ENCODE data around the gene RGS17. TPM values are rescaled to one million over a fixed set of nuclear protein-coding genes. Genes with fewer than 3 reads are reported as not detected.

RGS17 gene
- total and polyA plus RNA-seq, 2 of the 13 experiments (the other 11 are each of a cell fraction or from before 2014, with no cell fraction given) = 0.04 TPM; not detected in 1

DNA sequence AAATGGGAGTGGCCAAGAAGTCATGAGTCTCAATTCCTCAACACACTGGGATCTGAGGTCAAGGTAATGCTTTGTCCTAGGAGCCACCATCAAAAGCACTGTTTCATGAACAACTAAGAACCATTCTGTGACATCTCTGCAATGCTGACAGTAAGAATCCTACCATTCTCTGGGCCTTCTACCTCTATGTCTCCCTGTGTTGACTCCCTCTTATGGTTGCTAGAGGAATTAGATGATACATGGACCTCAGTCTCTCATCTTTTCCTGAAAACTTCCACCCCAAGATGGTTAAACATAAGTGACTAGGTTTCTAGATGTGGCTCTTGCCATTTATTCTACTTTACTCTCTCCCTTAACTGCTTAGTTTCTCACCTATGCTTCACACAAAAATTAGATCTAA is 137.7 kb downstream of the RGS17 start:
- H3K79me2 ChIP-seq (ENCODE audit: insufficient read depth, low read length) = peaks cover 52% of the 10 kb centered on the region
- CTCF ChIA-PET (ENCODE audit: low intra/inter-chr PET ratio, low total read pairs) = interaction anchor here (1.2 kb wide), 1 partner anchor 39 kb away, joined by 3 read pairs; no protein-coding TSS in a partner anchor

More for the DNA sequence above, 137.7 kb downstream of the RGS17 start:
- TF ChIP-seq IRX3 (CRISPR knock-in tag; IDR thresholded peaks at IDR 0.05; ENCODE audit: borderline replicate concordance, low read depth) (no peak), SYNCRIP (IDR thresholded peaks at IDR 0.05; ENCODE audit: insufficient read depth, low read depth, low read length) (no peak), PTBP1 (IDR thresholded peaks at IDR 0.05; ENCODE audit: low read depth, low read length, poor library complexity, severe bottlenecking) (no peak), ZNF263 (CRISPR knock-in tag; IDR thresholded peaks at IDR 0.05) (no peak), MAZ (IDR thresholded peaks at IDR 0.05; ENCODE audit: borderline replicate concordance, low read depth, low read length) (no peak), MAZ (CRISPR knock-in tag; IDR thresholded peaks at IDR 0.05; ENCODE audit: low read depth) (no peak), RBM22 (optimal IDR thresholded peaks at IDR 0.05; ENCODE audit: low read length) (peak; percentile 36), ARNT2 (CRISPR knock-in tag; IDR thresholded peaks at IDR 0.05; ENCODE audit: low read depth) (0 out of 2 replicates have a peak, but pooled peaks have one; percentile 26), GLI4 (CRISPR knock-in tag; IDR thresholded peaks at IDR 0.05; ENCODE audit: borderline replicate concordance) (no peak), ZFP82 (CRISPR knock-in tag; IDR thresholded peaks at IDR 0.05; ENCODE audit: borderline replicate concordance) (no peak), TAF15 (IDR thresholded peaks at IDR 0.05; ENCODE audit: low read depth, low read length, poor library complexity, severe bottlenecking) (no peak), ZNF143 (CRISPR knock-in tag; IDR thresholded peaks at IDR 0.05) (no peak)
- TF ChIP-seq, protein P1, sequence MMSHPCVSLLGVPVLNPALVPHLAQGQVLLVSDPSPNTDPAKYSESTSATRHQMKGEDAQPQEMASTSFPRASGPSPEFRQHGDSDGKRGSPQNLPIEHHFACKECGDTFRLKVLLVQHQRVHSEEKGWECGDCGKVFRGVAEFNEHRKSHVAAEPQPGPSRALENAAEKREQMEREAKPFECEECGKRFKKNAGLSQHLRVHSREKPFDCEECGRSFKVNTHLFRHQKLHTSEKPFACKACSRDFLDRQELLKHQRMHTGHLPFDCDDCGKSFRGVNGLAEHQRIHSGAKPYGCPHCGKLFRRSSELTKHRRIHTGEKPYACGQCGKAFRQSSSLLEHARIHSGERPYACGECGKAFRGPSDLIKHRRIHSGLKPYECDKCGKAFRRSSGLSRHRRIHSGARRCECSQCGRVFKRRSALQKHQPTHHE (CRISPR knock-in tag; IDR thresholded peaks at IDR 0.05; ENCODE audit: borderline replicate concordance) = no peak
- TF ChIP-seq, protein P2, sequence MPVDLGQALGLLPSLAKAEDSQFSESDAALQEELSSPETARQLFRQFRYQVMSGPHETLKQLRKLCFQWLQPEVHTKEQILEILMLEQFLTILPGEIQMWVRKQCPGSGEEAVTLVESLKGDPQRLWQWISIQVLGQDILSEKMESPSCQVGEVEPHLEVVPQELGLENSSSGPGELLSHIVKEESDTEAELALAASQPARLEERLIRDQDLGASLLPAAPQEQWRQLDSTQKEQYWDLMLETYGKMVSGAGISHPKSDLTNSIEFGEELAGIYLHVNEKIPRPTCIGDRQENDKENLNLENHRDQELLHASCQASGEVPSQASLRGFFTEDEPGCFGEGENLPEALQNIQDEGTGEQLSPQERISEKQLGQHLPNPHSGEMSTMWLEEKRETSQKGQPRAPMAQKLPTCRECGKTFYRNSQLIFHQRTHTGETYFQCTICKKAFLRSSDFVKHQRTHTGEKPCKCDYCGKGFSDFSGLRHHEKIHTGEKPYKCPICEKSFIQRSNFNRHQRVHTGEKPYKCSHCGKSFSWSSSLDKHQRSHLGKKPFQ (CRISPR knock-in tag; IDR thresholded peaks at IDR 0.05; ENCODE audit: insufficient replicate concordance) = no peak
- TF ChIP-seq, protein P3, sequence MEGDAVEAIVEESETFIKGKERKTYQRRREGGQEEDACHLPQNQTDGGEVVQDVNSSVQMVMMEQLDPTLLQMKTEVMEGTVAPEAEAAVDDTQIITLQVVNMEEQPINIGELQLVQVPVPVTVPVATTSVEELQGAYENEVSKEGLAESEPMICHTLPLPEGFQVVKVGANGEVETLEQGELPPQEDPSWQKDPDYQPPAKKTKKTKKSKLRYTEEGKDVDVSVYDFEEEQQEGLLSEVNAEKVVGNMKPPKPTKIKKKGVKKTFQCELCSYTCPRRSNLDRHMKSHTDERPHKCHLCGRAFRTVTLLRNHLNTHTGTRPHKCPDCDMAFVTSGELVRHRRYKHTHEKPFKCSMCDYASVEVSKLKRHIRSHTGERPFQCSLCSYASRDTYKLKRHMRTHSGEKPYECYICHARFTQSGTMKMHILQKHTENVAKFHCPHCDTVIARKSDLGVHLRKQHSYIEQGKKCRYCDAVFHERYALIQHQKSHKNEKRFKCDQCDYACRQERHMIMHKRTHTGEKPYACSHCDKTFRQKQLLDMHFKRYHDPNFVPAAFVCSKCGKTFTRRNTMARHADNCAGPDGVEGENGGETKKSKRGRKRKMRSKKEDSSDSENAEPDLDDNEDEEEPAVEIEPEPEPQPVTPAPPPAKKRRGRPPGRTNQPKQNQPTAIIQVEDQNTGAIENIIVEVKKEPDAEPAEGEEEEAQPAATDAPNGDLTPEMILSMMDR (CRISPR knock-in tag; IDR thresholded peaks at IDR 0.05) = peak; percentile 26; the same call in 1 of the 2 replicates
- in situ Hi-C loops (cut with HindIII; ENCODE audit: extremely low pct_ligation_motif_present, low pct_unique_long_range_greater_than_20kb) = loop anchor here (25.0 kb wide), 1 partner anchor 706 kb away; no protein-coding TSS in a partner anchor
- Histone ChIP-seq H3K27ac (ENCODE audit: extremely low read length, insufficient read depth, low read length) (no peak overlapping the region), H3K4me2 (ENCODE audit: low read depth, low read length) (no peak overlapping the region), H3K4me1 (ENCODE audit: insufficient read depth, low read length) (no peaks in the 10 kb centered on the region), H3K9me3 (ENCODE audit: low read length) (no peaks in the 10 kb centered on the region), H2AFZ (ENCODE audit: low read length) (no peak overlapping the region), H3K36me3 (replicated peaks in 1 of 2; ENCODE audit: control insufficient read depth in 1 of 2, insufficient read depth in 2 of 2, low read length in 2 of 2) (peaks cover 12 to 63% of the 10 kb centered on the region in 2 experiments), H3K9ac (ENCODE audit: insufficient read depth, low read depth, low read length) (no peak overlapping the region), H4K20me1 (ENCODE audit: insufficient read depth, low read length) (peaks cover 5% of the 10 kb centered on the region; the same call in 1 of the 2 replicates), H3K27me3 (ENCODE audit: control insufficient read depth in 1 of 2, insufficient read depth in 2 of 2, low read length in 2 of 2) (no peaks in the 10 kb centered on the region), H3K4me3 (replicated peaks in 1 of 3; ENCODE audit: insufficient read depth in 1 of 3, low read depth in 2 of 3, low read length in 3 of 3) (no peak overlapping the region)
- no TSS peak for BruUV-seq (replicated peaks)
- DNase-seq (ENCODE audit: low spot score) (peak; percentile 30), ATAC-seq (peak; percentile 85), FAIRE-seq (no peak)
- intact Hi-C loops (cut with micrococcal nuclease; ENCODE audit: unreplicated experiment) = no loop called here
- POLR2A ChIA-PET = interaction anchor here (0.7 kb wide), 1 partner anchor 10 kb away, joined by 3 read pairs; the partner anchor contains the start of gene FBXO5
